Measurements from ENCODE around the gene MRPS23. TPM values are rescaled to one million over a fixed set of nuclear protein-coding genes. Genes with fewer than 3 reads are reported as not detected.

MRPS23 gene
- total RNA-seq, 4 donors from 2014 or later, result 24.3 to 47.2 (median 35.5) TPM

DNA sequence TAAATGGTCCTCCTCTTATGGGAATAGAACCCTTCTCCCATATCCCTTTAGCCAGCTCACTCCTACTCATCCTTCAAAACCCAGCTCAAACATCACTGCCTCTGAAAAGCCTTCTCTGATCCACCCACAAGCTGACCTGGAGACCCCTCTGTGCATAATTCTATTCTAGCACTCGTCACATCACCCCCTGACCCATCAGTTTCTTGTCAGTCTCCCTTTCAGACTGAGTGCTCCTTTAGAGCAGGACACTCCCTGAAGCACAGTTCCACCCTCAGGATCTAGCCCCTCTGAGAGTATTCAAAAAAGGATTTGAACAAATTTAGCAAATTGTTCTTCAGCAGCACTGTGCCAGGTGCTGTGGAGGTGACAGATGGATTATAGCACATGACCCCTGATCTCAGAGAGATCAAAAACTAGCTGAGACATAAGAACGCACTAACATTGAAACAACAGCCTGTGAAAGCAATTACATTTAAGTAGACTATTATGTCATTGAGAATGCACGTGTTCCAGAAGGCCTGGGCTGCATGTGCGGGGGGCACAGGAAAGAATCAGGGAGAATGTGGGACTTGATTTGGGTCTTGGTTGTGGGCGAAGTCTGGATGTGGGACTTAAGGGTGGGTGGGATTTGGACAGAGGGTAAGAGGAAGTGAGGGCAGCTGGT, 43.5 kb downstream of the MRPS23 start:
- no peak overlapping the region for H3K4me3 ChIP-seq
- intact Hi-C loops (cut with DNase I; ENCODE audit: low total_unique reads), result no loop called here
- no peak for ATAC-seq
- peaks cover 4 to 10% of the 10 kb centered on the region in 2 donors for H3K4me1 ChIP-seq
- no peaks in the 10 kb centered on the region for H3K36me3 ChIP-seq
- in situ Hi-C loops (cut with MboI; ENCODE audit: low sequenced_read_pairs in 4 of 4), result no loop called here
- TF ChIP-seq, protein P1, sequence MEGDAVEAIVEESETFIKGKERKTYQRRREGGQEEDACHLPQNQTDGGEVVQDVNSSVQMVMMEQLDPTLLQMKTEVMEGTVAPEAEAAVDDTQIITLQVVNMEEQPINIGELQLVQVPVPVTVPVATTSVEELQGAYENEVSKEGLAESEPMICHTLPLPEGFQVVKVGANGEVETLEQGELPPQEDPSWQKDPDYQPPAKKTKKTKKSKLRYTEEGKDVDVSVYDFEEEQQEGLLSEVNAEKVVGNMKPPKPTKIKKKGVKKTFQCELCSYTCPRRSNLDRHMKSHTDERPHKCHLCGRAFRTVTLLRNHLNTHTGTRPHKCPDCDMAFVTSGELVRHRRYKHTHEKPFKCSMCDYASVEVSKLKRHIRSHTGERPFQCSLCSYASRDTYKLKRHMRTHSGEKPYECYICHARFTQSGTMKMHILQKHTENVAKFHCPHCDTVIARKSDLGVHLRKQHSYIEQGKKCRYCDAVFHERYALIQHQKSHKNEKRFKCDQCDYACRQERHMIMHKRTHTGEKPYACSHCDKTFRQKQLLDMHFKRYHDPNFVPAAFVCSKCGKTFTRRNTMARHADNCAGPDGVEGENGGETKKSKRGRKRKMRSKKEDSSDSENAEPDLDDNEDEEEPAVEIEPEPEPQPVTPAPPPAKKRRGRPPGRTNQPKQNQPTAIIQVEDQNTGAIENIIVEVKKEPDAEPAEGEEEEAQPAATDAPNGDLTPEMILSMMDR (IDR thresholded peaks at IDR 0.05 in 4 of 5, conservative IDR thresholded peaks at IDR 0.05 in 1 of 5), result no peak
- TF ChIP-seq POLR2A (IDR thresholded peaks at IDR 0.05), result no peak
- no peak for DNase-seq
- H3K9me3 ChIP-seq, result no peaks in the 10 kb centered on the region
- H3K27ac ChIP-seq, result no peak overlapping the region
- no peaks in the 10 kb centered on the region for H3K27me3 ChIP-seq

DNA sequence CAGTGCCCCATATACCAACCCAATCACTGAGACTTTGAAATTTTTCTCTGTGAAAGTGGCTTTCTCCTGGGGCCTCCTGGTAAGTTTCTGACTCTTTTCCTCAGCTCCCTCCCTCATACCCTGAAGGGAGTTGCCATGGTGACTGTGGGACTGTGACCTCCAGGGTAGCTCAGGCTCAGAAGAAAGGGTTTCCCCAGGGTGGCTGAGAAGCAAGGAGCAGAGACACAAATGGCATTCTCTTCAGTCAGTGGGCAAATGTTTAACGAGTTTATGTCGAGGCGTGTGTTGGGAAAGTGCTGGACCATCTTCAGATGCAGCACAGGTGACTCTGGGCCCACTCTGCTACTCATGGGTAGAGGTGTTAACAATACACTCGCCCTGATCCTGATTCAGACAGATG, 46.8 kb downstream of the MRPS23 start:
- TF ChIP-seq POLR2A (IDR thresholded peaks at IDR 0.05), result no peak
- TF ChIP-seq, protein P1 (IDR thresholded peaks at IDR 0.05 in 4 of 5, conservative IDR thresholded peaks at IDR 0.05 in 1 of 5), result no peak
- H3K4me1 ChIP-seq, result peaks cover 0 to 3% of the 10 kb centered on the region in 2 donors
- intact Hi-C loops (cut with DNase I; ENCODE audit: low total_unique reads) (no loop called here), in situ Hi-C loops (cut with MboI; ENCODE audit: low sequenced_read_pairs in 4 of 4) (no loop called here)
- no peaks in the 10 kb centered on the region for H3K27me3 ChIP-seq
- no peak overlapping the region for H3K4me3 ChIP-seq
- DNase-seq (no peak), ATAC-seq (no peak)
- H3K9me3 ChIP-seq, result no peaks in the 10 kb centered on the region
- H3K36me3 ChIP-seq, result no peaks in the 10 kb centered on the region
- no peak overlapping the region for H3K27ac ChIP-seq

DNA sequence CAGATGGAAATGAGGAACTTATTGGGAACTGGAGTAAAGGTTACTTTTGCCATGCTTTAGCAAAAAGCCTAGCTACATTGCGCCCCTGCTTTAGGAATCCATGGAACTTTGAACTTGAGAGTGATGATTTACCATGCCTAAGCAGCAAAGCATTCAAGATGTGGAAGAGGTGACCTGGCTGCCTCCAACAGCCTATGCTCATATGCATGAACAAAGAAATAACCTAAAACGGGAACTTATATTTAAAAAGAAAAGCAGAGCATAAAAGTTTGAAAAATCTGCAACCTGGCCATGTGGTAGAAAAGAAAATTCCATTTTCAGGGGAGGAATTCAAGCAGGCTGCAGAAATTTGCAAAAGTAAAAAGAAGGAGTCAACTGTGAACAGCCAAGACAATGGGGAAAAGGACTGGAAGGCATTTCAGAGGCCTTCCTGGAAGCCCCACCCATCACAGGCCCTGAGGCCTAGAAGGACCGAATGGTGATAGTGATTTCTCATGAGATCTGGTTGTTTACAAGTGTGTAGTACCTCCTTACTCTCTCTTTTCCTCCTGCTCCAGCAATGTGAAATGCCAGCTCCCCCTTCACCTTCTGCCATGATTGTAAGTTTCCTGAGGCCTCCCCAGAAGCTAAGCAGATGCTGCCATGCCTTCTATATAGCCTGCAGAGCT, 48.7 kb downstream of the MRPS23 start:
- no peaks in the 10 kb centered on the region for H3K36me3 ChIP-seq
- no peak for TF ChIP-seq POLR2A (IDR thresholded peaks at IDR 0.05)
- TF ChIP-seq, protein P1 (IDR thresholded peaks at IDR 0.05 in 4 of 5, conservative IDR thresholded peaks at IDR 0.05 in 1 of 5), result no peak
- in situ Hi-C loops (cut with MboI; ENCODE audit: low sequenced_read_pairs in 4 of 4) (no loop called here), intact Hi-C loops (cut with DNase I; ENCODE audit: low total_unique reads) (no loop called here)
- H3K27ac ChIP-seq, result no peak overlapping the region
- no peak overlapping the region for H3K4me3 ChIP-seq
- no peaks in the 10 kb centered on the region for H3K27me3 ChIP-seq
- H3K4me1 ChIP-seq, result no peaks in the 10 kb centered on the region
- no peaks in the 10 kb centered on the region for H3K9me3 ChIP-seq
- DNase-seq (no peak), ATAC-seq (no peak)

DNA sequence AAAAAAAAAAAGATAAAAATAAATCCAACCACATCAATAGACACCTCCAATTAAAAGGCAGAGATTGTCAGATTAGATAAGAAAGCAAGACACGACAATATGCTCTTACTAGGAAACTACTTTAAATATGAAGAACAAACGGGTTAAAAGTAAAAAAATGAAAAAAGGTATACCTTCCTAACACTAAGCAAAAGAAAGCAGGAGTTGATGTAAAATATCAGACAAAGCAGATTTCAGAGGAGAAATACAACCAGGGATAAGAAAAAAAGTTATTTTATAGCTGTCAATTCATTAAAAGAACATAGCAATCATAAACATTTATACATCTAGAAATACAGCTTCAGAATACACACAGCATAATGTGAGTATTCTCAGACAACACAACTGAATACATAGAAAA, 55.0 kb downstream of the MRPS23 start:
- in situ Hi-C loops (cut with MboI; ENCODE audit: low sequenced_read_pairs in 4 of 4), result no loop called here
- H3K27me3 ChIP-seq, result no peaks in the 10 kb centered on the region
- ATAC-seq, result no peak

More for the DNA sequence above, 55.0 kb downstream of the MRPS23 start:
- DNase-seq, result no peak
- intact Hi-C loops (cut with DNase I; ENCODE audit: low total_unique reads), result no loop called here
- Histone ChIP-seq H3K9me3 (no peaks in the 10 kb centered on the region), H3K36me3 (no peaks in the 10 kb centered on the region), H3K4me3 (no peak overlapping the region), H3K4me1 (no peaks in the 10 kb centered on the region), H3K27ac (no peak overlapping the region)
- TF ChIP-seq POLR2A (IDR thresholded peaks at IDR 0.05), result no peak
- TF ChIP-seq, protein P1 (IDR thresholded peaks at IDR 0.05 in 4 of 5, conservative IDR thresholded peaks at IDR 0.05 in 1 of 5), result no peak
